GM21390 (cell line): ENCODE measurements around the gene DVL2.
"Not testable (repeated sequence)": the region's sequence is repeated elsewhere in the genome, so short reads cannot be mapped to it uniquely, and the experiment has no call there.

Experiments used
- ATAC-seq: cut with Tn5 transposase; IDR thresholded peaks from one replicate; pipeline ENCODE4 v1.9.1; 2021; ENCODE audit not compliant: unreplicated experiment

Gene DVL2

DNA sequence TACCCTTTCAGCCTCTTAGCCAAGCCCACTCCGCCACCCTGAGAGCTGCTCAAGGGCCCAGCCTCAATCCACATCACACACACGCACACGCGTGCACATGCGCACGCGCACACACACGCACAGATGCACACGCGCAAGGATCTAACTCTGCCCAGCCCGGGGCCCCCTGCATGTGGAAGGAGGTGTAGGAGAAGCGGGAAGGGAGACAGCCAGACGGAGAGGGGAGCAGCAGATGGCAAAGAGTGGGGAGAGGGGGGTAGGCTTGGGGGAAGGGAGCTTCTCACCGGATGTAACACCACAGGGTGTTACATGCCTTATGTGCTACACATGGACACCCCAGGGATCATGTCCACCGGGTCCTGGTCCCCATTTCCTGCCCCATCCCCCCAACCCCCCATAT lies 30.0 kb downstream of the DVL2 start:
- ATAC-seq = no peak

DNA sequence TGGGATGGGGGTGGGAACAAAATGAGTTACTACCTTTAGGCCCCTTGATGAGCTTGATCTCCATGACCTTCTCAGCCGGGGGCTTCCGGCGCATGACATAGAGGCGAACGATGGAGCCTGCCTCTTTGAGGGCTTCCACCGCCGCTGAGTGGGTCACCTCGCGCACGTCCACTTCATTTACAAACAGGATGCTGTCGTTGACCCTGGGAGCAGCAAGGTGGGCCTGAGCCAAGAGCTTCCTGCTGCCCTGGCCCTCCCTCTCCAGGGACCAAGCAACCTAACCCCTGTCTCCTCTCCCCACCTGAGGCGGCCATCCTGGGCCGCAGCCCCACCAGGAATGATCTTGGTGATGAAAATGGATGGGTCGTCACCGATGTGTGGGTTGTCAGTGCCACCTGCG lies 30.9 kb downstream of the DVL2 start:
- no peak for ATAC-seq

DNA sequence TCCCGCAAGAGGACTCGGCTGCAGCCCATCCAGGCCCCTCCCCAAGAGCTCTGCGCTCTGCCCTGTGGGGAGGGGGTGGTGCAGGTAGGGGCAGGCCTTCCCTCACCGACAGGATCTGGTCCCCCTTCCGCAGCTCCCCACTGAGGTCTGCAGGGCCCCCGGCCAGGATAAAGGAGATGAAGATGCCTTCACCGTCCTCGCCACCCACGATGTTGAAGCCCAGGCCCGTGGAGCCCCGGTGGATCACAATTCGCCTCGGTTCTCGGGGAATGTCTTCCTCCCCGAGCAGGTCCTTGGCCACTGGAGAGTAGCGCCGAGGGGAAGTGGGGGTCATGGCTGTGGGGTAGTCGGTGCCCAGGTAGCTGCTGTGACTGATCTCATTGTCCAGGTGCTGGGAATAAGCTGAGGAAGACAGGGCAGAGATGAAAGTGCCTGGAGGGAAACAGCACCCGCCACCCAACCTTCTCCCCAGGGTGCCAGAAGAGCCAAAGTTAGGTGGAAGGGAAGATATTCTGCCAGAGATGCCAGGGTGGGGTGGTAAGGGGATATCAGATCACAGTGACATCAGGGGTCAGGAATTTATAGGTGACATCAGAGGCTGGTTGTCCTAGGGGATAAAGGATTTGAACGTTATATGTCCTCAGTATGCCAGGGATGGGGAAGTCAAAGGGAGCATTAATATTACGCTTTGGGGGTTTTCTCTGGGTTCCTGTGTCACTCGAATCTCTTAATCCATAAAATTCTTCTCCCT lies 37.5 kb downstream of the DVL2 start:
- no peak for ATAC-seq

DNA sequence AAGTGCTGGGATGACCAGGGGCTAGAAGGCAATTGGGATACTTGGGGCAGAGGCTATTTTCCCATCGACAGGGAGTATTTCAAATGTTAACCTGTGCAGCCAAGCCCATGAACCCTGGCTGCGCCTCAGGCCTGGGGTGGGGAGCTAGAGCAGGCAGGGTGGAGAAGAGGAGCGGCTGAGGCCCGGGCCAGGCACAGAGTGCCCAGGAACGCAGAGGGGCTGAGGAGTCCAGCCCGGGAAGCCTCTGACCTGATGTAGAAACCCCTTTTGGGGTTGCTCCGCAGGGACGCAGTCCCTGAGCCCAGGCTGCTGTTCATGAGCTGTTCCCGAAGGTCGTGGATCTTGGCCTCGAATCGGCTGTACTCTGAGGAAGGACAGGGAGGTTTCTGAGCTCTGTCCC lies 38.3 kb downstream of the DVL2 start:
- ATAC-seq = no peak

DNA sequence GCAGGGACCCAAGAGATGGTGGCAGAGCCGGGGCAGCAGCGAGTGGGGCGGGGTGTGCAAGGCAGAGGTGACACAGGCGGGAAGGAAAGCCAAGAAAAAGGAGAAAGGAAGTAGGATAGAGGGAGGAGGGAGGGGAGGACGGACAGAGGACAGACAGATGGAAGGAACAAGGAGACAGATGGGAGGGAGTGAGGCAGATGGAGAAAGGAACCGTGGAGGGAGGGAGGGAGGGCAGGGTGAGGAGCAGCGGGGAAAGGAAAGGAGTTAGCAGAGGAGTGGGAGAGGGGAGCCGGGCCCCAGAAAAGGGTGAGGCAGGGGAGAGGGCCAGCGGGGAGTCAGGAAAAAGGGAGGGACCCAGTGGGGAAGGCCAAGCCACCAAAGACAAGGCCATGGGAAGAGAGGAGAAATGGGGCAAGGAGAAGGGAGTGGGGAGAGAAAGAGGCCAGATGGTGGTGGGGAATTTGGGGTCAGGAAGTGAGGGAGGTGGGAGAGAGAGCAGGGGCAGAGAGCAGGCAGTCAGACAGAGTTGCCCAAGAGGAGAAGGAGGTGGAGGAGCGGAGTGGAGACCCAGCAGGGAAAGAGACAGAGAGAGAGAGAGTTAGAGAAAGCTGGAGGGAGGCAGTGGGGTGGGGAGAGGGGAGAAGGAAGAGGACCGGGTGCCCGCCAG lies 41.9 kb downstream of the DVL2 start:
- ATAC-seq = no peak

DNA sequence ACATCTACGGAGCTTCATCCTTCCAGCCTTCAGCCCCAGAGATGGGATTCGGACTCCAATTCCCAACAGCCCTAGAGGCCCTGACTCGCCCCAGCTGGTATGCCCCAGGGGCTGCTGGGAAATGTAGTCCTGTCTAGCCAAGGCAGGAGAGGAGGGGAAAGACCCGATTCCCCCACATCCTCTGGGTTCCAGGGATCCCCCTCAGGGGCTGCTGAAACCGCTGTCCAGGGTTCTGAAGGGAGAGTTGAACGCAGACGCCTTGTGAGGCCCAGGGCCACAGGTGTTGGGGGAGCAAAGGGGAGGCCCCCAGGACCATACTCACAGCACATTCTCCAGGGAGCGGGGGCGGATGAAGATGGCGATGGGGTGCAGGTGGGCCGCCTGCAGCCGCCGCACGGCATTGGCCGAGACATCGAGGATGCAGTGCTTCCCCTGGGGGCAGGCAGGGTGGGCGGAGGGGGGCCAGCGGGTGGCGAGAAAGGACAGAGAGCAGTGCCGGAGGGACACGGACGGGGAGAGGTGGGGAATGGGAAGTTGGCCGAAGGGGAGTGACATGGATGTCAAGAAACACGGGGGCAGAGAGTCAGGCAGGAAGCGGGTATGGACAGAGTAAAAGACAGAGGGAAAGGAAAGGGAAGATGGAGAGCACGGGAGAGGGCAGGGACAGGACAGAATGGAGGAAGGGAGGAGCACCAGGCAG lies 42.6 kb downstream of the DVL2 start:
- ATAC-seq = no peak

DNA sequence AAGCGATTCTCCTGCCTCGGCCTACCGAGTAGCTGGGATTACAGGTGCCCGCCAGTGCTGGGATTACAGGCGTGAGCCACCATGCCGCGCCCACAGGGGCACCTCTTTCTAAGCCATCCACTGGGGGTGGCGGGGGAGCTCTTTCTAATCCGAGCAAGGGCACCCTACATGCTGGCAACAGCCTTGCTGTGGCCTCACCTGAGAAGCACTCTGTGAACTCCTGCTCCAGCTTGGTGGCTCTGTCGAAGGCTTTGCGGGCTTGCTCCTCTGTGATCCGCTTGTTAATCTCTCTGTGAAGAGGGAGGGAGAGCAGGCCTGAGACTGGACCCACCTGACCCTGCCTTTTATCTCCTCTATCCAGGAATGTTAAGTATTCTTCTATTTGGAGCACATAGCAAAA lies 43.2 kb downstream of the DVL2 start:
- no peak for ATAC-seq

DNA sequence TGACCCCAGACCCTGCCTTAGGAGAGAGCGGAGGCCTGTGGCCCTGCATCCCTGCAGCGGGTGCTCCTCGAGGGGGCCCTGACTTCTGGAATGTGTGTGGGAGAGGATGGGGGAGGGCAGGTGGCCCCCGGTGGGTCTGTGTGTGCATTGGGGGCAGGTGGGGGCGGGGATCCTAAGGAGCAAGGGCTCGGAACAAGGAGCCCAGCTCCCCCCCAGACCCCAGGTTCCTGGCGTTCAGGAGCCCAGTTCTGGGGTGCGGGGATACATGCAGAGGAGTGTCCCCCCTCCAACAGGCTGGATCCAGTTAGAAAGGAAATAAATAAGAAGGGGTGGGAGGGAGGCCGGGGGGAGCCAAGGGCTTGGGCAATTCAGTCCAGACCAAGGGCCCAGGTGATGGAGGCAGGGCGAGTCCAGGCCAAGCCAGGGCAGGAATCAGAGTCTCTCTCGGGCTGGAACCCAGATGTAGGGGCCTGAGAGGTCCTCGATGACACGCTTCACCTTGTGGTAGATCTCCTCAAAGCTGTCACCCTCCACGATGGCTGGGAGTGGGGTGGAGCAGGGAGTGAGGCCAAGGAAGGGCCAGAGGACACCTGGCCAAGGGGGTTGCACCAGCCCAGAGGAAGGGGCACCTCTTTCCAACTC lies 43.9 kb downstream of the DVL2 start:
- no peak for ATAC-seq

DNA sequence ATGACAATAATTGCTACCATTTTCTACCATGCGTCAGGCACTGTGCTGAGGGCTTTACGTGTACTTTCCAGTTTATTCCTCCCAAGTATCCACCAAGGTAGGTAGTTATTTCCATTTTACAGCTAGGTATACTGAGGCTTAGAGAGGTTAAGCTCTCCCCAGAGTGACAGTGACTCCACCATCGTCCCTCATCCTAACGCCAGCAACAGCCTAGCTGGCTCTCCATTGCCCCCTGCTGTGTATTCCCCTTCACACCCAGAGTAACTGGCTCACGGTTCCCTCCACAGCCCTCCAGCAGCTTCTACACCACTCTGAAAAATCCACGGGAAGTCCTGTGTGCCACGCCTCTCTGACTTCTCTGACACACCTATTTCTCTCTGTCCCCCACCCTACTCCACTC lies 48.1 kb downstream of the DVL2 start:
- no peak for ATAC-seq

DNA sequence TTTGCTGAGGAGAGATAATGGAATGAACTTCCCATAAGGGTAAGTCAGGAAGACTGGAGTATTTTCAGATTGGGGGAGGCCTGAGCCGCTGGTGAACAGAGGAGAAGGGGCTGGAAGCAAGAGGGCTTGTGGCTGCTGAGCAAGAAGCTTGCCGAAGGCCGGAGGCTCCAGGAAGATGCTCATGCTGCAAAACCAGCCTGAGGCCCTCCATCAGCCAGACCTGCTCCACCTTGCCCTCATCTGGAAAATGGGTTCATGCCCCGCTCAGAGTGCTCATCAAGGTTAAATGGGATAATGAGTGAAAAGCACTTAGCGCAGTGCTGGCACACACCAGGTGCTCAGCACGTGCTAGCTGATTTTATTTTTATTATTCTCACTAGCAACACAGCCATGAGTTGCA lies 49.7 kb downstream of the DVL2 start:
- no peak for ATAC-seq

DNA sequence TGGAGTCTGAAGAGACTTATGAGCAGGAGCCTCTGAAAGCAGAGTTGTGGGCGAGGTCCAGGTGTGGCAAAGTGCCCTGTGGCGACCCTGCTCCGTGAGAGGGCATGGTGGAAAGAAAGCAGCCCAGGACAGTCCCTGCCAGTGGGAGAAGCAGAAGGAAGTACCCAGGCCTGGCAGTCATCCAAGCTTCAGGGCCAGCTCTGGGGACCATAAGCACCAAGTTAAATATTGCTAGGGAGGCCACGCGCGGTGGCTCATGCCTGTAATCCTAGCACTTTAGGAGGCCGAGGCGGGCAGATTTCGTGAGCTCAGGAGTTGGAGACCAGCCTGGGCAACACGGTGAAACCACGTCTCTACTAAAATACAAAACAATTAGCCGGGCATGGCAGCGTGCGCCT lies 50.2 kb downstream of the DVL2 start:
- ATAC-seq = no peak

DNA sequence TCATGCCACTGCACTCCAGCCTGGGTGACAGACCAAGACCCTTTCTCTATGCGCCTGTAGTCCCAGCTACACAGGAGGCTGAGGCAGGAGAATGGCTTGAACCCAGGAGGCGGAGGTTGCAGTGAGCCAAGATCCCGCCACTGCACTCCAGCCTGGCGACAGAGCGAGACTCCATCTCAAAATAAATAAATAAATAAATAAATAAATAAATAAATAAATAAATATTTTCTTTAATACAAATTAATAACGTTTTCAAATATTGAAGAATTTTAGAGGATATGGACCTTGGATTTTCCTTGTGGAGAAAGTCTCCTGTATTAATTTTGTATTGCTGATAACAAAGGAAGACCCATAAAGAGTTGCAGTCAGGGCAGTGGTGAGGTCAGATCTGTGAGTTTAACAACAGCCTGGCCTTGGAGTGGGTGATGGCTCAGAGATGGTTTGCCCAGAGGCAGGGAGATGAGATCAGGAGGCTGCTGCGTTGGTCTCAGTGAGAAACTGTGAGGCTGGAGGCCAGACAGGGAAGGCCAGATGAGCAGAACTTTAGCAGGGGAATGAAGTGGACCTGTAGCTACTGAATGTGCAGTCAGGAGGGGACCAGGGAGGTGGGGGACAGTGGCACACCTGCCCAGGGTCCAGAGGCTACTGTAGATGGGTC lies 50.8 kb downstream of the DVL2 start:
- no peak for ATAC-seq

DNA sequence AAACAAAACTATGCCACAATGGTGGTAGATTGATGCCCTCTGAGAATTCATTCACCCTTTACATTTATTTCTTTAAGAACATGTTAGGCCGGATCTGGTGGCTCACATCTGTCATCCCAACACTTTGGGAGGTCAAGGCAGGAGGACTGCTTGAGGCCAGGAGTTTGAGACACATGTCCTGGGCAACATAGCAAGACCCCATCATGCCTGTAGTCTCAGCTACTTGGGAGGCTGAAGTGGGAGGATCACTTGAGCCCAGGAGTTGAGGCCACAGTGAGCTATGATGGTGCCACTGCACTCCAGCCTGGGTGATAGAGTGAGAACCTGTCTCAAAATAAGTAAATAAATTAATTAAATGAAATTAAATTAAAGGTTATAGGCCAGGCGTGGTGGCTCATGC lies 52.2 kb downstream of the DVL2 start:
- ATAC-seq = not testable (repeated sequence)

DNA sequence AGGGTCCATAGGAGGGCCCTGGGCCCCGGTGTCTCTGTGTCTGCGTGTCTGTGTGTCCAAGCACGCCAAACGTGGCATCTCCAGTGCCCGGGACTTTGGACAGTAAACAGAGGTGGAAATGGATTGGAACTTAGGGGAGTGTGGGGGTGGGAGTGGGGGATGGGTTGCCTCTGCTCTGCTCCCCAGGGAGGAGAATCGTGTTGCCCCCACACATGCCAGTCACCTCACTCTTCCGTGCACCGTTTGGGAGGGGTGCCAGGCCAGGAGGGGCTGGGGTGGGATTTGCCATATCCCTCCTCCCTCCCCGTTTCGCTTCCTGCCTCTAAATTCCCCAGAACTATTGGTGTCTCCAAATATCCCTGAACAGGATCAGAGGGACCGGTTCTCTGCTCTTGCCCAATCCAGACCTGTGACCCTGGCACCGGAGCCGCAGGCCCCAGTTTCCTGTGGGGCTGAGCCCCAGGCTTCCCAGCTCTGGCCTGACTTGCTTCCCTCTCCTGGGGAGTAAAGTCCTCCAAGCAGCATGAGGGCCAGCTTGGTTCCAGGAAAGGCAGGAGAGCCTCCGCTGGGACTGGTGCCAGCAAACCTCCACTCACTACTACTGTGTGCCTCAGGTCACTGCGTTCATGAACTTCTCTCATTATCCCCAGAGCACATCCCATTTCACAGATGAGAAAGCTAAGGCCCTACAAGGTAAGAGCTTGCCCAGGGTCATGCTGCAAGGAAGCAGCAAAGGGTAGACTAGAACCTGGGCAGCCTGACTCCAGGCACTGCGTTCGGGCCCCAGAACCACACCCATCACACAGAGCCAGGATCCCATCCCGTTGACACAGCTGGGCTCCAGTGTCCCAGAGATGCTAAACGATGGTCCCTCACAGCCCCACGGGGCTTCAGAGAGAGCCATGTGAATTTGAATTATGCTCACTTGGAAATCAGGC lies 54.7 kb downstream of the DVL2 start, which contains the start of gene ASGR1:
Gene ASGR1 (minus strand): TSS at position 54 of the 938 bp plus-strand sequence. CDS start 807 bp downstream, outside the sequence.
- ATAC-seq = no peak

DNA sequence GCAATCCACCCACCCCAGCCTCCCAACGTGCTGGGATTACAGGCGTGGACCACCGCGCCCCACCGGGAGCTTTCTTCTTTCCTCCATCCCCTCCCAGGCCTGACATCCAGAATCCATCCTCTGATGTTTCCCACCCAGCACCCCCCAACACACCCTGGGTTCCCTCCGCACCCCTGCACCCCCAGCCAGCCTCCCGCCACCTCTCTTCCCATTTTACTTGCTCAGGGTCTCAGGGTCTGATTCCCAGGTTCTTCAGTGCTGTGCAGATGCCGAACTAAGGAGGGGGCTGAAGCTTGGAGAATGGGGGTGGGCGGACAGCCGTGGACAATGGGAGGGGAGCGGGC lies 55.4 kb downstream of the DVL2 start:
- ATAC-seq = no peak

DNA sequence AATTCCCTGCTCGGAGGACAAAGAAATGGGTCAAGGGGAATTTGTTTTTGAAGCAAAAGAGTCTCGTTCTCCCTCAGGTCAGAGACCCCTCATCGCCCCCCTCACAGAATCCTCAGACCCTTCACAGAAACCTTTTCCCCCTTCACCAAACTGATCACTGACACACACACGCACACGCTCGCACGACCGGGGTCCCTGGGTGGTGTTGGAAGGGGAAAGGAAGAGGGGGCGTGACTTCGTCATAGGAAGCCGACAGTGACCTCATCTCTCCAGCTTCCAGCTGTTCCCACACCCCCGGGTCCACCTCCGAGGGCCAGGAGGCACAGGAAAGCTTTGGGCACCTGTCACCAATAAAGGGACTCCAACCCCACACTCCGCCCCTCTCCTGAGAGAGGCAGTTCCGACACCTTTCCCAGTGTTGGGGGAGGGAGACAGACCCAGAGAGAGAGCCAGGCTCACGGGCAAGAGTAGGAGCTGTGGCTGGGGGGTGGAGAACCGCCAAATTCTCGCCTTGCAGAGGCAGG lies 56.3 kb downstream of the DVL2 start:
- ATAC-seq = no peak

DNA sequence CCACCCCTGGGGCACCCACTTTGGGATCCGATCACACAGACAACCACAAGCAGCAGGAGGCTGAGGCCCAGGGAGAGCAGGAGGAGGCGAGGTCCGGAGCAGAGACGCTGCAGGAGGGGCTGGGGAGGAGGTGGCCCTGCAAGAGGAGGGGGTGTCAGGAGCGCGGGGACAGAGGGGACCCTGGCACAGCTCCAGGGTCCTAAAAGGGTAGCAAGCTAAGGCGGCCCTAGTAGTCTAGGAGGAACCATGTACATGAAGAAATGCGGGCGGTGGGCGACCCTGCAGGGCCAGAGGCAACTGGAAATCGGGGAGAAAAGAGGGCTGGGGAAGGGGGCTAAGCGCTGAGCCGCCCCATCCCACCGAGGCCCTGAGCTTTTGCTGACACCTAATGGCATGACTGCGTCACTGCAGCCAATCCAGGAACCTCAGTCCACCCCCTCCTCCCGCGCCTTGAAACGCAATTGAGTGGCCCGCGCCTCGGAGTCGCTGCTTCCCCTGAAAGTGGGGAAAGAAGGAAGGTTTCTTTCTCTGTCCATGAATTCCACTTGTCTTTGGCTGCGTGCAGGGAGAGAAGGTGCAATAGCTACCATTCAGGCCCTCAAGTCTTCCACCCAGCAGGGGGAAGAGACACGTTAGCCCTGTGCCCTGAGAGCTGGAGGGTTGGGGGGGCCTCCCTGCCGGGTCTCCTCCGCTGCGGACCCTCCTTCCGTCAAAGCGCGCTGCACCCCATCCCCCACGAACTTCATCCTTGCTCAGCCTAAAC lies 56.9 kb downstream of the DVL2 start:
- ATAC-seq = no peak

DNA sequence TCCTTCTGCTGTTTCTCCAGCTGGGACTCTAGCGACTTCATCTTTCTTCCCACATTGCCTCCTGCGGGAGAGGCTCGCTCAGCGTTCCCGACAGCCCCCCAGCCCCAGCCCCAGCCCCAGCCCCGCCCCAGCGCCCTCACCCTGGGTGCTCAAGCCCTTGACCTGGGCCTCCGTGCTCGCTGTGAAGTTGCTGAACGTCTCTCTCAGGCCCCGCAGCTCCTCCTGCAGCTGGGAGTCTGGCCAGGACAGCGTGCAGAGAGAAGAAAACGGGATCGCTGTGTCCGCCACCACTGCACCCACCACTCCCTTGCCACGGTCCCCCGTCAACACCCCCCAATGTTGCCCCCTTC lies 57.5 kb downstream of the DVL2 start:
- ATAC-seq = no peak

DNA sequence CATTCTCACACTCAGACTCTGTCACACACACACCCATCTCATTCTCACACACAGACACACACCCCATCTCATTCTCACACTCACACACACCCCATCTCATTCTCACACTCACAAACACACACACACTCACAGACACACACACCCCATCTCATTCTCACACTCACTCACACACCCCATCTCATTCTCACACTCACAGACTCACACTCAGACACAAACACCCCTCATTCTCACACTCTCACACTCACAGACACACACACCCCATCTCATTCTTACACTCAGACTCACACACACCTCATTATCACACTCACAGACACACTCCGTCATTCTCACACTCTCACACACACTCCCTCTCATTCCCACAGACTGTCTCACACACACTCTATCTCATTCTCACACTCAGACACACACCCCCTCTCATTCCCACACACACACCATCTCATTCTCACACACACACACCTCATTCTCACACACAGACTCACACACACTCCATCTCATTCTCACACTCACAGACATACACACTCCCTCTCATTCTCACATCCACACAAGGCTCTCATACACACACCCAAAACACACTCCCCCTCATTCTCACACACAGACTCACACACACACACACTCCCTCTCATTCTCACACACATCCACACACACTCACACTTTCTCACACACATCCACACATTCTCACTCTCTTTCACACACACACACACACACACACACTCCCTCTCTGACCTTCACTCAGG lies 58.0 kb downstream of the DVL2 start:
- no peak for ATAC-seq
